A549 (cell line): ENCODE results near the gene VAV3. TPM values are rescaled to one million over a fixed set of nuclear protein-coding genes. Genes with fewer than 3 reads are reported as not detected.

Source experiments
- ATAC-seq, 2 experiments: fragments of 200-7000 bp in 1 of 2; fragments of >200 bp in 1 of 2; cut with Nextera tagmentation in 1 of 2; cut with Tn5 transposase in 1 of 2; 3 replicates each; pipeline versions ENCODE4 v1.8.0 to v1.9.1; 2018 to 2020; ENCODE audit warnings: mild to moderate bottlenecking in 1 of 2, moderate library complexity in 1 of 2
- CTCF ChIA-PET: fragments of 300-600 bp; sonication (Branson Sonifier 250); formaldehyde crosslinking; extraction: SDS; loops from one replicate; lab custom pipeline; 2021; ENCODE audit warnings: antibody characterized with exemption, inconsistent platforms; lab: Yijun Ruan, JAX
- POLR2A ChIA-PET: fragments of 350-600 bp; formaldehyde crosslinking; extraction: SDS; loops from one replicate; lab custom pipeline; 2021; ENCODE audit warnings: antibody characterized with exemption, inconsistent platforms; lab: Yijun Ruan, JAX
- DNase-seq, 2 experiments: peaks; one replicate each; pipeline versions ENCODE4 v3.0.0 to v3.0.0-alpha.2; 2011 to 2016; ENCODE audit warnings: low read depth in 1 of 2, low spot score in 1 of 2
- FAIRE-seq: peaks from 2 replicates; lab custom pipeline; 2011; peaks lifted over from hg19 to GRCh38; lab: Jason Lieb, UNC
- H3K27ac ChIP-seq, 2 experiments: fragments of >200 bp; sonication (Bioruptor Twin); formaldehyde crosslinking; 3 replicates each; pipeline ENCODE4 v1.5.1; 2016 to 2017
- H3K4me1 ChIP-seq: fragments of >200 bp; sonication (Bioruptor Twin); formaldehyde crosslinking; 3 replicates; pipeline ENCODE4 v1.6.1; 2016
- H3K4me2 ChIP-seq: fragments of >200 bp; sonication (Bioruptor Twin); formaldehyde crosslinking; 3 replicates; pipeline ENCODE4 v1.6.1; 2016
- H3K4me3 ChIP-seq: fragments of >200 bp; sonication (Bioruptor Twin); formaldehyde crosslinking; 3 replicates; pipeline ENCODE4 v1.5.1; 2016
- H3K9me3 ChIP-seq: fragments of >200 bp; sonication (Bioruptor Twin); formaldehyde crosslinking; 3 replicates; pipeline ENCODE4 v1.6.1; 2016
- CHD2 ChIP-seq: fragments of 150-350 bp; IDR thresholded peaks from 2 replicates; pipeline ENCODE4 v1.6.1; 2014; ENCODE audit warnings: low read length; ENCODE audit not compliant: partially characterized antibody
- EHF ChIP-seq: fragments of 250-450 bp; sonication (Bioruptor Pico); IDR thresholded peaks from 2 replicates; pipeline ENCODE4 v1.5.0; 2020; ENCODE audit warnings: mild to moderate bottlenecking
- EHMT2 ChIP-seq: fragments of 200-600 bp; sonication (generic); IDR thresholded peaks from 2 replicates; pipeline ENCODE4 v1.6.1; 2016; ENCODE audit warnings: antibody characterized with exemption, low read depth, mild to moderate bottlenecking, moderate library complexity
- EP300 ChIP-seq, 2 experiments: fragments of >200 bp; sonication (Bioruptor Twin); formaldehyde crosslinking; IDR thresholded peaks; 2 replicates in 1 of 2; 3 replicates in 1 of 2; pipeline ENCODE4 v1.6.1; 2016 to 2017
- FOSB ChIP-seq: fragments of 250-450 bp; sonication (Bioruptor Pico); IDR thresholded peaks from 2 replicates; pipeline ENCODE4 v1.5.0; 2020; ENCODE audit warnings: mild to moderate bottlenecking, moderate library complexity
- FOSL2 ChIP-seq, 2 experiments: fragments of 450-650 bp in 1 of 2; fragments of >200 bp in 1 of 2; sonication (Bioruptor Twin) in 1 of 2; formaldehyde crosslinking; IDR thresholded peaks; 2 replicates each; pipeline versions ENCODE4 v1.5.0 to v1.6.1; 2016 to 2020; ENCODE audit warnings: mild to moderate bottlenecking in 1 of 2, moderate library complexity in 1 of 2
- FOXS1 ChIP-seq: fragments of 250-450 bp; sonication (Bioruptor Pico); IDR thresholded peaks from 2 replicates; pipeline ENCODE4 v1.5.0; 2020; ENCODE audit warnings: mild to moderate bottlenecking, moderate library complexity
- HDAC2 ChIP-seq: fragments of 200-600 bp; sonication (generic); IDR thresholded peaks from 2 replicates; pipeline ENCODE4 v1.6.1; 2016
- HOXA7 ChIP-seq: fragments of 250-450 bp; sonication (Bioruptor Pico); IDR thresholded peaks from 2 replicates; pipeline ENCODE4 v1.5.0; 2020; ENCODE audit warnings: mild to moderate bottlenecking, moderate library complexity
- MAFK ChIP-seq: fragments of 450-650 bp; IDR thresholded peaks from 2 replicates; pipeline ENCODE4 v1.6.1; 2014; ENCODE audit not compliant: partially characterized antibody
- RCOR1 ChIP-seq: fragments of 150-350 bp; IDR thresholded peaks from 2 replicates; pipeline ENCODE4 v1.6.1; 2014; ENCODE audit warnings: antibody characterized with exemption, low read length, low read depth
- REST ChIP-seq: fragments of 200-600 bp; sonication (generic); IDR thresholded peaks from 2 replicates; pipeline ENCODE4 v1.6.1; 2016; ENCODE audit warnings: antibody characterized with exemption, mild to moderate bottlenecking, moderate library complexity
- TFCP2L1 ChIP-seq: fragments of 250-450 bp; sonication (Bioruptor Pico); IDR thresholded peaks from 2 replicates; pipeline ENCODE4 v1.5.0; 2021; ENCODE audit warnings: mild to moderate bottlenecking
- ZFP36 ChIP-seq: fragments of 450-650 bp; IDR thresholded peaks from 2 replicates; pipeline ENCODE4 v1.6.1; 2014; ENCODE audit warnings: borderline replicate concordance; ENCODE audit not compliant: partially characterized antibody
- ZNF302 ChIP-seq: fragments of 250-450 bp; sonication (Bioruptor Pico); IDR thresholded peaks from 2 replicates; pipeline ENCODE4 v1.9.0; 2021; ENCODE audit warnings: inconsistent platforms, mild to moderate bottlenecking, moderate library complexity
- WGBS: methylation state at CpG from one replicate; pipeline ENCODE4 v1.1.6; 2017; ENCODE audit errors: missing lambda C conversion rate; 5-methylcytosine and 5-hydroxymethylcytosine counted together
- polyA plus RNA-seq, 4 experiments: library from polyadenylated mRNA; depleted of rRNA in 3 of 4; stranded (reverse); fragments of >200 nt; fragmentation: RNase III in 1 of 4; extraction: RNeasy Plus Mini Kit Qiagen cat#74134 plus additional on column Dnase treatment in 1 of 4; gene quantifications; 2 replicates in 3 of 4; 3 replicates in 1 of 4; pipeline ENCODE4 v1.2.3, GENCODE V29; 2011 to 2017

VAV3 gene
- polyA plus RNA-seq, 2 of the 4 experiments (the other 2 are of a cell fraction): 12.8 to 22.7 TPM

DNA sequence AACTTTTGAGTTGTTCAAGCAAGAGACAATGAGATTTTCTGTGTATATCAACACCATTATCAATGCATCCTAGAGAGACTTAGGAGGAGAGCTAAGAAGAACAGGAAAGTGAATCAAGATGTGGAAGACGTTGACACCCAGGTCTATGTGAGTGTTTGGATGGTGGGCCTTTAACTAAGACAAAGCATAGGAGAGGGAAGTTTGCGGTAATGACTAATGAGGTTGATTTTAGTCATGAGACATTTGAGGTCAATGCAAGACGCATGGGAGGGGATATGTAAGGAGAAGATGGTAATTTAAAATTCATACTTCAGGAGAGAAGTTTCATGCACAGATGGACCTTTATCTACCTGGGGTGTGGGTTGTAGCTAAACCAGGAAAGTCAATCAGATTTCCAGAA is 269.6 kb downstream of the VAV3 start:
- WGBS: 76% methylated on average over 3 of the region's 3 CpGs
- TF ChIP-seq CHD2: no peak
- no peak for TF ChIP-seq REST
- no peak for TF ChIP-seq RCOR1
- TF ChIP-seq MAFK: no peak
- no peak for TF ChIP-seq FOSB (CRISPR knock-in tag)
- TF ChIP-seq TFCP2L1 (CRISPR knock-in tag): no peak
- no peak for TF ChIP-seq EHMT2
- no peak for TF ChIP-seq EP300 (IDR thresholded peaks at IDR 0.05)
- no peak for TF ChIP-seq FOXS1 (CRISPR knock-in tag)
- TF ChIP-seq EHF (CRISPR knock-in tag): no peak
- TF ChIP-seq HDAC2: no peak
- DNase-seq (no peak), FAIRE-seq (no peak), ATAC-seq (no peak)
- CTCF ChIA-PET: no interaction called here
- H3K27ac ChIP-seq: no peak overlapping the region
- POLR2A ChIA-PET: no interaction called here
- peaks cover 27% of the 10 kb centered on the region for H3K4me1 ChIP-seq
- no peaks in the 10 kb centered on the region for H3K9me3 ChIP-seq
- H3K4me3 ChIP-seq: no peak overlapping the region
- H3K4me2 ChIP-seq: no peak overlapping the region

GRCh38 chr1:107692580-107693345 is 272.2 kb downstream of the VAV3 start:
- ChIA-PET POLR2A (no interaction called here), CTCF (no interaction called here)
- Histone ChIP-seq H3K9me3 (no peaks in the 10 kb centered on the region), H3K4me2 (peak overlapping the region; percentile 48; the same call in 2 of the 3 replicates), H3K4me3 (no peak overlapping the region), H3K4me1 (peaks cover 46% of the 10 kb centered on the region), H3K27ac (no peak overlapping the region)
- no peak for FAIRE-seq
- TF ChIP-seq ZNF302 (CRISPR knock-in tag) (no peak), ZFP36 (no peak), HOXA7 (CRISPR knock-in tag) (no peak), CHD2 (no peak)
- ATAC-seq: peak in 1 of 2 experiments; percentile 32; a peak in 2 of 6 replicates
- WGBS: 36% methylated on average over 8 of the region's 8 CpGs
- DNase-seq: peak in 1 of 2 experiments; percentile 33

GRCh38 chr1:107691540-107691939 is 273.4 kb downstream of the VAV3 start:
- CTCF ChIA-PET: no interaction called here
- no peak for TF ChIP-seq REST
- no peak for TF ChIP-seq FOSL2 (IDR thresholded peaks at IDR 0.05)
- TF ChIP-seq FOSL2 (CRISPR knock-in tag; IDR thresholded peaks at IDR 0.05): peak; percentile 33; the same call in 1 of the 2 replicates
- Histone ChIP-seq H3K4me3 (no peak overlapping the region), H3K4me2 (peak overlapping the region; percentile 36; the same call in 2 of the 3 replicates), H3K27ac (no peak overlapping the region), H3K4me1 (peaks cover 48% of the 10 kb centered on the region), H3K9me3 (no peaks in the 10 kb centered on the region)
- no peak for FAIRE-seq
- no peak for DNase-seq
- POLR2A ChIA-PET: no interaction called here
- ATAC-seq: no peak
